ENCODE results near the gene PDE3A. TPM values are rescaled to one million over a fixed set of nuclear protein-coding genes. Genes with fewer than 3 reads are reported as not detected.

The PDE3A gene
- total RNA-seq, 4 donors from 2014 or later = 4.4 to 5.3 (median 4.9) TPM

DNA sequence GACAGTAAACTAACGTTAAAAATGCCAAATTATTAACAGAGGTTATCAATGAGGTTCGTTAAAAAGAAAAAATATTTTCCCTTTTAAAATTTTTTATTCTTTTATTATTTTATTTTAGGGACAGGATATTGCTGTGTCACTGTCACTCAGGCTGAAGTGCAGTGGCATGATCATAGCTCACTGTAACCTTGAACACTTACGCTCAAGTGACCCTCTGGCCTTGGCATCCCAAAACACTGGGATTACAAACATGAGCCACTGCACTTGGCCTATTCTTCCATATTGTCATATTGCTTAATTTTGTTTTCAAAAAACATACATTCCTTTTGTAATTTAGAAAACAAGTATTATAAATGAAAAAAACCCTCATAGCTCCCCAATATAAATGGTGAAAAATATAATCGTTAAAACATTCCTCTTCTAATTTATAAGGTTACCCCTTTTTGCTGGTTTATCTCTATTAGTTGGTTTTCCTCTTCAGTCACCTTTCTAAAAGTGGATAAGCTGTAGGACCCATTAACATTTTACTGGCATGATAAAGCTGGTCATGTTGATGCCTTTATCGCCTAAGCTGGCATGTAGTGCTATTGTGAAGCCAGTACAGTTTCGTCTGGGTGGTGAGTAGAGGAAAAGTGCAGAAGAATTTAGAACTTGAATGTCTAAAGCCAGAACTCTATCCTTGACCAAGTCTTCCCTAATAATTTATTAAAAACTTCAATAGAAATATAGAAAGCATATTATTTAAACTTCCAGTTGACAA, 27.6 kb downstream of the PDE3A start:
- H3K4me3 ChIP-seq = no peak overlapping the region
- intact Hi-C loops (cut with DNase I; ENCODE audit: low total_unique reads) (no loop called here), in situ Hi-C loops (cut with MboI; ENCODE audit: low sequenced_read_pairs in 4 of 4) (loop anchor here in 1 of 4 donors (25.0 kb wide), 1 partner anchor 484 kb away; no protein-coding TSS in a partner anchor)
- H3K27ac ChIP-seq = no peak overlapping the region
- H3K27me3 ChIP-seq = no peaks in the 10 kb centered on the region
- H3K4me1 ChIP-seq = peaks cover 0 to 4% of the 10 kb centered on the region in 2 donors
- no peaks in the 10 kb centered on the region for H3K9me3 ChIP-seq
- ATAC-seq (no peak), DNase-seq (no peak)
- TF ChIP-seq, protein P1, sequence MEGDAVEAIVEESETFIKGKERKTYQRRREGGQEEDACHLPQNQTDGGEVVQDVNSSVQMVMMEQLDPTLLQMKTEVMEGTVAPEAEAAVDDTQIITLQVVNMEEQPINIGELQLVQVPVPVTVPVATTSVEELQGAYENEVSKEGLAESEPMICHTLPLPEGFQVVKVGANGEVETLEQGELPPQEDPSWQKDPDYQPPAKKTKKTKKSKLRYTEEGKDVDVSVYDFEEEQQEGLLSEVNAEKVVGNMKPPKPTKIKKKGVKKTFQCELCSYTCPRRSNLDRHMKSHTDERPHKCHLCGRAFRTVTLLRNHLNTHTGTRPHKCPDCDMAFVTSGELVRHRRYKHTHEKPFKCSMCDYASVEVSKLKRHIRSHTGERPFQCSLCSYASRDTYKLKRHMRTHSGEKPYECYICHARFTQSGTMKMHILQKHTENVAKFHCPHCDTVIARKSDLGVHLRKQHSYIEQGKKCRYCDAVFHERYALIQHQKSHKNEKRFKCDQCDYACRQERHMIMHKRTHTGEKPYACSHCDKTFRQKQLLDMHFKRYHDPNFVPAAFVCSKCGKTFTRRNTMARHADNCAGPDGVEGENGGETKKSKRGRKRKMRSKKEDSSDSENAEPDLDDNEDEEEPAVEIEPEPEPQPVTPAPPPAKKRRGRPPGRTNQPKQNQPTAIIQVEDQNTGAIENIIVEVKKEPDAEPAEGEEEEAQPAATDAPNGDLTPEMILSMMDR (IDR thresholded peaks at IDR 0.05 in 4 of 5, conservative IDR thresholded peaks at IDR 0.05 in 1 of 5) = no peak
- no peak for TF ChIP-seq POLR2A (IDR thresholded peaks at IDR 0.05)
- no peaks in the 10 kb centered on the region for H3K36me3 ChIP-seq

DNA sequence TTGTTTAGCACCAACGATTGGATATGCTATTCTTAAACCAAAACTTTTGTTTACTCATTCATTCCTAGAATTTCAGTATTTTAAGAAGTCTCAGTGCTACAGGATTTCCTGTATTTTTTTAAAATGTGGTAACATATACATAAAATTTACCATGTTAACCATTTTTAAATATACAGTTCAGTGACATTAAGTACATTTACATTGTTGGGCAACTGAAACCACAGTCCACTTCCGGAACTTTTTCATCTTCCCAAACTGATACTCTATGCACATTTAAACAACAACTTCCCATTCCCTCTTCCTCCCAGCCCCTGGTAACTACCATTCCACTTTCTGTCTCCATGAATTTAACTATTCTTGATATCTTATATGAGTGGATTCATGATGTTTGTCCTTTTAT, 30.3 kb downstream of the PDE3A start:
- in situ Hi-C loops (cut with MboI; ENCODE audit: low sequenced_read_pairs in 4 of 4) = loop anchor here in 1 of 4 donors (25.0 kb wide), 1 partner anchor 486 kb away; no protein-coding TSS in a partner anchor
- Histone ChIP-seq H3K36me3 (no peaks in the 10 kb centered on the region), H3K4me3 (no peak overlapping the region), H3K27me3 (no peaks in the 10 kb centered on the region), H3K9me3 (no peaks in the 10 kb centered on the region), H3K4me1 (peaks cover 0 to 4% of the 10 kb centered on the region in 2 donors), H3K27ac (no peak overlapping the region)
- intact Hi-C loops (cut with DNase I; ENCODE audit: low total_unique reads) = no loop called here
- DNase-seq = no peak
- no peak for ATAC-seq
- TF ChIP-seq, protein P1 (IDR thresholded peaks at IDR 0.05 in 4 of 5, conservative IDR thresholded peaks at IDR 0.05 in 1 of 5) = no peak
- TF ChIP-seq POLR2A (IDR thresholded peaks at IDR 0.05) = no peak

DNA sequence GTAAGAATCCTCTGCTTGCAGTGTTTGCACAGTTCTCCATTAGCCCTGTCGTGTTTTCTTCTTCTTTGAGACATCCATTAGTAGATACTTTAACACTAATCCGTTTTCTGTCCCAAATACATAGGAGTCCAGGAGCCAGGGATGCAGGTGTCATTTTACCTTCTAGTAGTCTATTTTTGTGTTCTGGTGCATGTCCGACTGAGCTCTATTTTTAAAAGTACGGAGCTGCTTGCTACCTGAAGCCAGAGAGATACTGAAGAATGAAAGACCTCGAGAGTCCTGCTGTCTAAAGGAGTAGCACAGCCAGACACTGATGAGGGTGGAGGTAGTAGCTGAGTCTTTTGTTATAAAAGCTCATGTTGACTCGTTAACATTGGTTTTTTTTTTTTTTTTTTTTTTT, 31.7 kb downstream of the PDE3A start:
- Histone ChIP-seq H3K4me1 (peaks cover 0 to 4% of the 10 kb centered on the region in 2 donors), H3K4me3 (no peak overlapping the region), H3K36me3 (no peaks in the 10 kb centered on the region), H3K27ac (no peak overlapping the region), H3K9me3 (no peaks in the 10 kb centered on the region), H3K27me3 (no peaks in the 10 kb centered on the region)
- no peak for TF ChIP-seq POLR2A (IDR thresholded peaks at IDR 0.05)
- TF ChIP-seq, protein P1 (IDR thresholded peaks at IDR 0.05 in 4 of 5, conservative IDR thresholded peaks at IDR 0.05 in 1 of 5) = no peak
- intact Hi-C loops (cut with DNase I; ENCODE audit: low total_unique reads) = no loop called here
- in situ Hi-C loops (cut with MboI; ENCODE audit: low sequenced_read_pairs in 4 of 4) = no loop called here
- peak in 1 of 2 donors; percentile 54 for ATAC-seq
- no peak for DNase-seq

DNA sequence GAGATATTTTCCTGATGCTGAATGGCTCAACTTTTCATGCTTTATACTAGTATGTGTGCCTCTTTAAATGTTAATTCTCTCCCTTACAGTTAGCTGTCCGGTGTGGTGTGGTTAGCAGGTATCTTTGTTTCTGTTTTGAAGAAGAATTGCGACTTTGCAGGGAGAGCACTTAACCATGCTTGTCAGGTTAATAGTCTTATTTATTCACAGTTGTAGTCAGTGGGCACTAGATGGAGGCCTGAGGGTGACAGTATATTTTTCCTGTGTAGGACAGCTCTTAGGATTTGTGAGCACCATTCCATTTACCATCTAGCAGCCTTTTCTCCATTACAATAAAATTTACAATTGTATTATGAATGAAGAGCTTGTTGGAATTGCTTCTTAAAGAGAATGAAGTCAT, 34.9 kb downstream of the PDE3A start:
- no peak overlapping the region for H3K4me3 ChIP-seq
- H3K9me3 ChIP-seq = no peaks in the 10 kb centered on the region
- no peaks in the 10 kb centered on the region for H3K36me3 ChIP-seq
- H3K27ac ChIP-seq = no peak overlapping the region
- no peak for TF ChIP-seq POLR2A (IDR thresholded peaks at IDR 0.05)
- TF ChIP-seq, protein P1 (IDR thresholded peaks at IDR 0.05 in 4 of 5, conservative IDR thresholded peaks at IDR 0.05 in 1 of 5) = no peak
- DNase-seq (no peak), ATAC-seq (no peak)
- in situ Hi-C loops (cut with MboI; ENCODE audit: low sequenced_read_pairs in 4 of 4) = no loop called here
- H3K27me3 ChIP-seq = no peaks in the 10 kb centered on the region
- intact Hi-C loops (cut with DNase I; ENCODE audit: low total_unique reads) = no loop called here
- peaks cover 0 to 4% of the 10 kb centered on the region in 2 donors for H3K4me1 ChIP-seq

Data from gastrocnemius medialis (tissue), 4 donors.